ENCODE data around the gene SLCO1A2.

DNA sequence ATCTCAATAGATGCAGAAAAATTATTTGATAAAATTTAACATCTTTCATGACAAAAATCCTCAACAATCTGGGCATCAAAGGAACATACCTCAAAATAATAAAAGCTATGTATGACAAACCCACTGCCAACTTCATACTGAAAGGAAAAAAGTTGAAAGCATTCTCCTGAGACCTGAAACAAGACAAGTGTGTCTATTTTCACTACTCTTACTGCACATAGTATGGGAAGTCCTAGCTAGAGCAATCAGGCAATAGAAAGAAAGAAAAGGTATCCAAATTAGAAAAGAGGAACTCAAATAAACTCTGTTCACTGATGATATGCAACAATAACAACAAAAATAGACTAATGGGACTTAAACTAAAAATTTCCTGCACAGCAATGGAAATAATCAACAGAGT, 113.6 kb downstream of the SLCO1A2 start:
- TF ChIP-seq, protein P1, sequence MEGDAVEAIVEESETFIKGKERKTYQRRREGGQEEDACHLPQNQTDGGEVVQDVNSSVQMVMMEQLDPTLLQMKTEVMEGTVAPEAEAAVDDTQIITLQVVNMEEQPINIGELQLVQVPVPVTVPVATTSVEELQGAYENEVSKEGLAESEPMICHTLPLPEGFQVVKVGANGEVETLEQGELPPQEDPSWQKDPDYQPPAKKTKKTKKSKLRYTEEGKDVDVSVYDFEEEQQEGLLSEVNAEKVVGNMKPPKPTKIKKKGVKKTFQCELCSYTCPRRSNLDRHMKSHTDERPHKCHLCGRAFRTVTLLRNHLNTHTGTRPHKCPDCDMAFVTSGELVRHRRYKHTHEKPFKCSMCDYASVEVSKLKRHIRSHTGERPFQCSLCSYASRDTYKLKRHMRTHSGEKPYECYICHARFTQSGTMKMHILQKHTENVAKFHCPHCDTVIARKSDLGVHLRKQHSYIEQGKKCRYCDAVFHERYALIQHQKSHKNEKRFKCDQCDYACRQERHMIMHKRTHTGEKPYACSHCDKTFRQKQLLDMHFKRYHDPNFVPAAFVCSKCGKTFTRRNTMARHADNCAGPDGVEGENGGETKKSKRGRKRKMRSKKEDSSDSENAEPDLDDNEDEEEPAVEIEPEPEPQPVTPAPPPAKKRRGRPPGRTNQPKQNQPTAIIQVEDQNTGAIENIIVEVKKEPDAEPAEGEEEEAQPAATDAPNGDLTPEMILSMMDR (IDR thresholded peaks at IDR 0.05) = no peak
- TF ChIP-seq POLR2A (IDR thresholded peaks at IDR 0.05) = no peak
- TF ChIP-seq POLR2AphosphoS5 (IDR thresholded peaks at IDR 0.05) = no peak
